Fibroblast of the aortic adventitia (primary cell): ENCODE results near the gene SLC17A1. TPM values are rescaled to one million over a fixed set of nuclear protein-coding genes. Genes with fewer than 3 reads are reported as not detected.

Experiments used
- DNase-seq: peaks from one replicate; pipeline ENCODE4 v3.0.0-alpha.2; 2010; ENCODE audit warnings: low read depth
- H3K4me3 ChIP-seq: 2 replicates; pipeline ENCODE4 v1.5.1; 2011; ENCODE audit warnings: low read depth, mild to moderate bottlenecking, control low read depth, low read length, moderate library complexity
- total RNA-seq: library from RNA; depleted of rRNA; stranded (reverse); fragments of >200 nt; gene quantifications from 2 replicates; pipeline ENCODE4 v1.2.3, GENCODE V29; 2012; ENCODE audit warnings: low replicate concordance
- TF ChIP-seq, protein P1 (sequence below): IDR thresholded peaks from 2 replicates; pipeline ENCODE4 v1.5.1; 2011; ENCODE audit warnings: mild to moderate bottlenecking, low read length, control low read depth, inconsistent platforms; ENCODE audit not compliant: insufficient read depth

SLC17A1 gene
- total RNA-seq, 1 donor = not detected

DNA sequence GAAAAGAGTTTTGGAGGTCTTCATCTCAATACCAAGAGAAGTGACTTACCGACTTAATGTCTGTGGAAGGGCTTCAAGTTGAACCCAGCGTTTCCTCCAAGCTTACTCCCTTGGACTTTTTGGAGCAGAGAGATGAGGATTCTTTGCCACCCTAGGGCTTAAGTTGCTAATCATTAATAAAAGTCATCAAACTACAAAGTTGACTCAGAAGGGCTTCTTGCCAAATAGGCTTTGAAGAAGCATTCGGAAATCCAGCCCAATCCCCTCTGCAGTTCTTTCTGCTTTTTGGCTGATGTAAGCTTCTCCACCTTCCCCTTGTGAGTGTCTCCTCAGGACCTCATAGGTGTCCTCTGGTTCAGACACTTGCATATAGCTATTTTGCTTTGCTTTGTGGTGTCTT lies 42.3 kb upstream of the SLC17A1 start, which contains the start of gene SLC17A3:
SLC17A3 (minus strand) TSS at position 126 of the 400 bp plus-strand sequence. CDS start 5,856 bp downstream, outside the sequence.
- H3K4me3 ChIP-seq = no peak within 1 kb of the TSS
- TF ChIP-seq, protein P1, sequence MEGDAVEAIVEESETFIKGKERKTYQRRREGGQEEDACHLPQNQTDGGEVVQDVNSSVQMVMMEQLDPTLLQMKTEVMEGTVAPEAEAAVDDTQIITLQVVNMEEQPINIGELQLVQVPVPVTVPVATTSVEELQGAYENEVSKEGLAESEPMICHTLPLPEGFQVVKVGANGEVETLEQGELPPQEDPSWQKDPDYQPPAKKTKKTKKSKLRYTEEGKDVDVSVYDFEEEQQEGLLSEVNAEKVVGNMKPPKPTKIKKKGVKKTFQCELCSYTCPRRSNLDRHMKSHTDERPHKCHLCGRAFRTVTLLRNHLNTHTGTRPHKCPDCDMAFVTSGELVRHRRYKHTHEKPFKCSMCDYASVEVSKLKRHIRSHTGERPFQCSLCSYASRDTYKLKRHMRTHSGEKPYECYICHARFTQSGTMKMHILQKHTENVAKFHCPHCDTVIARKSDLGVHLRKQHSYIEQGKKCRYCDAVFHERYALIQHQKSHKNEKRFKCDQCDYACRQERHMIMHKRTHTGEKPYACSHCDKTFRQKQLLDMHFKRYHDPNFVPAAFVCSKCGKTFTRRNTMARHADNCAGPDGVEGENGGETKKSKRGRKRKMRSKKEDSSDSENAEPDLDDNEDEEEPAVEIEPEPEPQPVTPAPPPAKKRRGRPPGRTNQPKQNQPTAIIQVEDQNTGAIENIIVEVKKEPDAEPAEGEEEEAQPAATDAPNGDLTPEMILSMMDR = no peak
- no peak for DNase-seq

DNA sequence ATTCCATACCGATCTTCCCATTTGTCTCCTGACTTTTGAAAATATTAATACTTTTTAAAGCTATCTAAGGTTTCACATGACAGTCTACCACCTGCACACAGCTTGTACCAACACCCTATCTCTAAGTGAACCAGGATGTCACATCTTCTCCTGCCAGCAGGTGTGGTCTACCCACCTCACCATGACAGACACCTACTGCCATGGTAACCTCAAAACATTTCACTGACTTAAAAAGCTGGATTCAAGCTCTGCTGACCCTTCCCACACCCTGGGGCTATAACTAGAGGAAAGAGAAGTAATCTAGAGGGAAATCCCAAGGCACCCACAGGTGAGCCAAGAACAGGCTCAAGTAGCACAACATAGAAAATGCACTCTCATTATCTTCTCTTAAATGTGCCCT lies 41.0 kb upstream of the SLC17A1 start:
- H3K4me3 ChIP-seq = no peak overlapping the region
- no peak for DNase-seq
- TF ChIP-seq, protein P1 = no peak

- TF ChIP-seq, protein P1 = no peak
- DNase-seq = no peak
- H3K4me3 ChIP-seq = no peak overlapping the region
Observed at GRCh38 chr6:25869840-25870239, 38.0 kb upstream of the SLC17A1 start.

DNA sequence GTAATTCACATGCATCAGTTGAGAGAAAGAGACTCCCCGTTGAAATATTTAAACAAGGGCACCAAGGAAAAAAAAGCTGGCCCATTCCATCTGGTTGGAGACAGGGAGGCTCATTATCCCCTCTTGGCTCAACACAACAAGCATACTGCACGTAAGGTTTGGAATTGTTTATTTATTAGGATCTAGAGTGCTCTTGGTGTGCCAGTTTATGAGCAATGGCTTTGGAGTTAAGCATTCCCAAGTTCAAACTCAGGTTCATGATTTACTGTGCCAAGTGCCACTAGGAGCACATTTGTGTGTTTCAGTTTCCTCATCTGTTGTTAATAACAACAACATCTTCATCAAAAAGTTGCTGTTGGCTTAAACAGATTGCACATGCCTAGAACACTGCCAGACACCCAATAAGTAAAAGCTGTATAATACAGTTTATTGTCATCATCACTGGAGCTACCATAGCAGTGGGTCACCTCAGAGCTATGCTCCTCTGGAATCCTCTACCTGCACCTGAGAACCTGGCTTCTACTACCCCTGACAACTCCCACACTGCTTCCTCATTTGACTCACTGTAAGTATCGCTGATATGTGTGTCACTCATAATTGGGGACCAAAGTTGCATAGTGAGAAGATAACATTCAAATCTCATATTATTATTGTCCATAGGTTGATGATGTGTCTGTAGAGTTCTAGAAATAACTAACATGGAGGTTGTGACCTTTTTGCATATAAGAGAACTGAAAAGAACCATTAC lies 36.8 kb upstream of the SLC17A1 start:
- H3K4me3 ChIP-seq = no peak overlapping the region
- no peak for DNase-seq
- TF ChIP-seq, protein P1 = no peak

DNA sequence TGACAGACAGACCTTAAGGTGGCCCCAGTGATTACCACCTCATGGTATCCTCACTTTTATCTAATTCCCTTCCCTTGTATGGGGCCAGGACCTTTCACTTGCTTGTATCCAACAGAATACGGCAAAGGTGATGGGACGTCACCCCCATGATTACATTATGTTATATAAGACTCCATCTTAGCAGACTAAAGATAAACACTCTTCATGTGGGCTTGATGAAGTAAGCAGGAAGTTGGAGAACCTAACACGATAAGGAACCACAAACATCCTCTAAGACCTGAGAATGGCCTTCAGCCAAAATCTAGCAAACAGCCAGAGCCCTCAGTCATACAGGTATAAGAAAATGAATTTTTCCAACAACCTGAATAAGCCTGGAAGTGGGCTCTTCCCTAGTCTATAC lies 34.2 kb upstream of the SLC17A1 start:
- TF ChIP-seq, protein P1 = no peak
- no peak for DNase-seq
- H3K4me3 ChIP-seq = no peak overlapping the region

- no peak overlapping the region for H3K4me3 ChIP-seq
- TF ChIP-seq, protein P1 = no peak
- DNase-seq = no peak
Observed at GRCh38 chr6:25863360-25863759, 31.5 kb upstream of the SLC17A1 start.
